Right atrium auricular region (tissue), 2 donors: ENCODE measurements around the gene EFCAB5. TPM values are rescaled to one million over a fixed set of nuclear protein-coding genes. Genes with fewer than 3 reads are reported as not detected.
"Not testable (repeated sequence)": the region's sequence is repeated elsewhere in the genome, so short reads cannot be mapped to it uniquely, and the experiment has no call there.

Experiments used
- DNase-seq: peaks from one replicate; pipeline ENCODE4 v3.0.0-alpha.2; 2019; ENCODE audit warnings: low spot score
- H3K27ac ChIP-seq, 2 donors: fragments of 200-600 bp; sonication (generic); 1 replicate in 1 of 2; 2 replicates in 1 of 2; pipeline ENCODE4 v1.5.1; 2016 to 2019
- H3K27me3 ChIP-seq, 2 donors: fragments of 200-600 bp; sonication (generic); one replicate each; pipeline versions ENCODE4 v1.5.1 to v1.6.0; 2017 to 2019
- H3K36me3 ChIP-seq: fragments of 200-600 bp; sonication (generic); one replicate; pipeline ENCODE4 v1.5.1; 2016
- H3K4me1 ChIP-seq, 2 donors: fragments of 200-600 bp; sonication (generic); one replicate each; pipeline versions ENCODE4 v1.5.1 to v1.6.0; 2017 to 2019
- H3K4me3 ChIP-seq, 2 donors: fragments of 200-600 bp; sonication (generic); 1 replicate in 1 of 2; 2 replicates in 1 of 2; pipeline ENCODE4 v1.5.1; 2017 to 2019; ENCODE audit warnings: mild to moderate bottlenecking in 1 of 2, moderate library complexity in 1 of 2
- H3K9me3 ChIP-seq, 2 donors: fragments of 200-600 bp; sonication (generic); one replicate each; pipeline ENCODE4 v1.5.1; 2019
- CTCF ChIP-seq, 2 donors: fragments of 200-600 bp; sonication (generic); IDR thresholded peaks; one replicate each; pipeline ENCODE4 v1.5.1; 2019; ENCODE audit warnings: antibody characterized with exemption in 2 of 2
- total RNA-seq, 2 donors: library from RNA; depleted of rRNA; stranded (reverse); fragments of >200 nt; gene quantifications; one replicate each; pipeline ENCODE4 v1.1.0, GENCODE V29; 2016

The EFCAB5 gene
- total RNA-seq, 2 donors from 2014 or later = not detected

DNA sequence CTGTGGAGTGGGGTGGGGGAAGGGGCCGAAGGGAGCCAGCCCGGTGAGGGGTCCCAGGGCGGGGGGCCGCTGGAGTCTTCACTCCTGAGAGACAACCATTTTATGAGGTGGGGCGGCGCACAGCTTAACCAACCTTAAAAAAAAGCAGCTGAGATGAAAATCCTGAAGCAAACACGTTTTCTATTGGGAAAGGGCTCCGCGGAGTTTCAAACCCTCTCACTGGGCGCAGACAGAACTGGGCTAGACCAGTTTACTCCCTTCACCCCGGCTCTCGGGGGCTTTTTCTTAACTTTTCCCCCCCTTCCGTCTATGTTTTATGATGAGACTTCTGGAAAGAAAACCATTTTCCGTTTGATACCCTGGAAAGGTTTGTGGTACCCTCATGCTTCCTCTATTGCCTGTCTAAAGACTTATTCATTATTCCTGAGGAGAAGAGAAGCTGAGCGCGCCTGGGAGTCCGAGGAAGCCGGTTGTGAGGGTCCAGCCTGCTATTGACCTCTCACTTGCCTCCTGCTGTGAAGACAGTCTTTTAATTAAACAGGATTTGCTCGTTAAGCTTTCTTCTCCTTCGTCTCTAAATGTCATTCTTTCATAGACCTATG, 10.9 kb upstream of the EFCAB5 start:
- no peak for TF ChIP-seq CTCF (IDR thresholded peaks at IDR 0.05)
- no peak for DNase-seq
- Histone ChIP-seq H3K27me3 (no peaks in the 10 kb centered on the region), H3K4me3 (peak overlapping the region; percentile 90 to 95), H3K4me1 (peaks cover 0 to 31% of the 10 kb centered on the region in 2 donors), H3K27ac (peak overlapping the region; percentile 94 to 95), H3K36me3 (no peaks in the 10 kb centered on the region), H3K9me3 (no peaks in the 10 kb centered on the region)

GRCh38 chr17:29931231-29931932, 10.1 kb upstream of the EFCAB5 start:
- no peaks in the 10 kb centered on the region for H3K9me3 ChIP-seq
- no peaks in the 10 kb centered on the region for H3K27me3 ChIP-seq
- DNase-seq = peak; percentile 75
- peak overlapping the region in 1 of 2 donors; percentile 95 for H3K4me3 ChIP-seq
- peaks cover 0 to 31% of the 10 kb centered on the region in 2 donors for H3K4me1 ChIP-seq
- no peak overlapping the region for H3K27ac ChIP-seq
- H3K36me3 ChIP-seq = no peaks in the 10 kb centered on the region
- TF ChIP-seq CTCF (IDR thresholded peaks at IDR 0.05) = peak in 1 of 2 donors; percentile 80

DNA sequence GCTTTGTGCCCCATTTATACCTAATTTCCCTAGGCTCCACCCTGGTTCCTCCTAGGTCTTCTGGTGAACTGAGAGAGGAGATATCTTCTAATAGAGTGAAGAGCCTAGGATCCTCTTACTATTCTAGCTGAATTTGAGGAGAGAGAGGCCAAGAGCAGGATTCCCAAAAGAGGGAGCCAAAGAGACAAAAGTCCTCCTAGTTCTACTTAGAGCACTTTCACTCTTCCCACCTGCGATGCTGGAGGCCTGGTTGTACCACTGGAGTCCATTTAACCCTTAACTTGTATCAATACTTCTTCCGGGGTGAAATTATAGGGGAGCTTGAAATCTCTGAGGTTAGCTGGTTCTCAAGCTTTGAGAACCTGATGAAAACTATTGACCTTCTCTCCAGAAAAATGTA, 8.1 kb upstream of the EFCAB5 start:
- Histone ChIP-seq H3K4me3 (no peak overlapping the region), H3K36me3 (no peaks in the 10 kb centered on the region), H3K27ac (no peak overlapping the region), H3K4me1 (peaks cover 0 to 22% of the 10 kb centered on the region in 2 donors), H3K27me3 (no peaks in the 10 kb centered on the region), H3K9me3 (no peaks in the 10 kb centered on the region)
- DNase-seq = no peak
- no peak for TF ChIP-seq CTCF (IDR thresholded peaks at IDR 0.05)

- H3K4me1 ChIP-seq, H3K36me3 ChIP-seq, H3K4me3 ChIP-seq, H3K27ac ChIP-seq, H3K27me3 ChIP-seq, H3K9me3 ChIP-seq, DNase-seq: not testable (repeated sequence)
Measured at GRCh38 chr17:29935909-29936308, 5.5 kb upstream of the EFCAB5 start.

GRCh38 chr17:29936724-29937123, 4.7 kb upstream of the EFCAB5 start:
- no peaks in the 10 kb centered on the region for H3K36me3 ChIP-seq
- no peak overlapping the region for H3K4me3 ChIP-seq
- no peak overlapping the region for H3K27ac ChIP-seq
- no peak for TF ChIP-seq CTCF (IDR thresholded peaks at IDR 0.05)
- no peaks in the 10 kb centered on the region for H3K9me3 ChIP-seq
- peaks cover 0 to under 1% of the 10 kb centered on the region in 2 donors for H3K4me1 ChIP-seq
- DNase-seq = no peak
- H3K27me3 ChIP-seq = no peaks in the 10 kb centered on the region

DNA sequence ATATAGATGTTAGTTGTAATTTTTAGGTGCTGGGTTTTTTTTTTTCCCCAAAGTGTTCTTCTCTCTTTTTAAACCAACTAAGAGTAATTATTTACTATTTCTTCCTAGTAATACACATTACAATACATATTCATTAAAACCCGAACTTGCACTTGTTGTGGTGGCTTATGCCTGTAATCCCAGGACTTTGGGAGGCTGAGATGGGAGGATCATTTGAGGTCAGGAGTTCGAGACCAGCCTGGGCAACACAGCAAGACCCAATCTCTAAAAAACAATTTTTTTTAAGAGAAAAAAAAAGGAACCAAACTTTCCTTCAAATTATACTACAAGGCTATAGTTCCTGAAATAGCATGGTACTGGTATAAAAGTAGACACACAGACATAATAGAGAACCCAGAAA, 3.8 kb downstream of the EFCAB5 start:
- H3K4me3 ChIP-seq = no peak overlapping the region
- TF ChIP-seq CTCF (IDR thresholded peaks at IDR 0.05) = no peak
- DNase-seq = no peak
- no peaks in the 10 kb centered on the region for H3K4me1 ChIP-seq
- no peak overlapping the region for H3K27ac ChIP-seq
- H3K9me3 ChIP-seq = no peaks in the 10 kb centered on the region
- H3K36me3 ChIP-seq = no peaks in the 10 kb centered on the region
- H3K27me3 ChIP-seq = no peaks in the 10 kb centered on the region
